ENCODE measurements around the gene NOS1. TPM values are rescaled to one million over a fixed set of nuclear protein-coding genes. Genes with fewer than 3 reads are reported as not detected.

The NOS1 gene
- total RNA-seq, 2 donors from 2014 or later = 0.06 to 0.45 TPM

DNA sequence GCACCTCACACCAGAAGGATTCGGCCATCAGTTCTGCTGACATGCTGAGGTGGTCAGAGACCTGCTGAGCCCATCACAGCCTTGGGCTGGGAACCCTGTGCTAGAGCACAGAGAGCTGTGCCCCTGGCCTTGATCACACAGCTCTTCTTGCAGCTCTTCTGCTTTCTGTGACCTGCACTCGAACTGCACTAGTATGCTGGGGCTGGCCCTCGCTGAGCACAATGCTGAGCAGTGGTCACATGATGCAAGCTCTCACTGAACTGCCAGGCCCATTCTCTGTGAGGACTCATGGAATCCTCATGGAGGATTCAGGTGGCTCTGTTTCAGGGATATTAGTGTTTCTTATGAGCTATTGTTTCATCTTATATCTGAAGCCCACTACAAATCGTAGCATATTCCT is 193.7 kb downstream of the NOS1 start:
- intact Hi-C loops (cut with DNase I, micrococcal nuclease) = no loop called here
- ATAC-seq (no peak), DNase-seq (no peak)

DNA sequence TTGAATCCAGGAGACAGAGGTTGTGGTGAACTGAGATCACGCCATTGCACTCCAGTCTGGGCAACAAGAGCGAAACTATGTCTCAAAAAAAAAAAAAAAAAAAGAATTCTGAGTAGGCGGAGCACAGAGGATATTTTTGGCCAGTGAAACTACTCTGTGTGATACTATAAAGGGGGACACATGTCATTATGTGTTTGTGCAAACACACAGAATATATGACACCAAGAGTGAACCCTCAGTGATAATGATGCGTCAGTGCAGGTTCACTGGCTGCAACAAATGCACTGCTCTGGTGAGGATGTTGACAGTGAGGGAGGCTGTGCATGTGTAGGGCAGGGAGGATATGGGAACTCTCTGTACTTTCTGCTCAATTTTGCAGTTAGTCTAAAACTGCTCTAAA is 195.3 kb downstream of the NOS1 start:
- intact Hi-C loops (cut with DNase I, micrococcal nuclease) = no loop called here
- DNase-seq (no peak), ATAC-seq (no peak)

DNA sequence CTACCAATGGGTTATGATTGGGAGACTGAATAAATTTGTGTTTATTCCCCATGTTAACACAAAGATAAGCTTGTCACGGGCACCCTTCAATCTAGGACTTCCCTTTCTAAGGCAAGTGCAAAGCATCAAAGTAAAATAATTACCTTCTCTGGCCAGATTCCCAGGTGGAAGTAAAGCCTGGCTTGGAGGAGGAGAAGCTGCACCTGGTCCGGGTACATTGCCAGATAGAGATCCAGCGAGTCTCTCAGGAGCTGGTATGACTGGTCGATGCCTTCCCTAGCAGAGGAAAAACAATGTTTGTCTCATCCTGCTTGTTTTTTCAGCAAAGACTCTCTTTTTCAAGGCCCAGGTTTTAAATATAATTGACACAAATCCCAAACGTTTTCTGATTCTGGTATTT is 196.1 kb downstream of the NOS1 start:
- ATAC-seq (peak; percentile 58), DNase-seq (no peak)
- intact Hi-C loops (cut with DNase I, micrococcal nuclease) = no loop called here

DNA sequence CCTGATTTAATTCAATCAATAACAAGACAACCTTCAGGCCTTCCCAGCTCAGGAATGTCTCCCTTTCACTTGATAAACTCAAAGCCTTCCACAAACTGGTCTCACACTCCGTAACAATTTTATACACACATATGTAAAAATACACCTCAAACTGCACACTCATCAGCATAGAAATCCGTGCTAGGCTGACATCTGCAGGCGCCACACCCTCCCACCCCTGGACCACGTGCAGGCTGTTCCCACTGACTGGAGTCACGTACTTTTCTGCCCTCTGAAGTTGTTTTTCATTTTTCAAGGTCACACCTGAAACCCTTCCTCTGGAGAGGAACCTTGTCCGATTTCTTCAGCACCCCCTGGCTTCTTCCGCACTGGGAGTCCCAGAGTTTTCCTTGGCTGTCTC is 198.8 kb downstream of the NOS1 start:
- ATAC-seq = no peak
- DNase-seq = no peak
- intact Hi-C loops (cut with DNase I, micrococcal nuclease) = no loop called here

DNA sequence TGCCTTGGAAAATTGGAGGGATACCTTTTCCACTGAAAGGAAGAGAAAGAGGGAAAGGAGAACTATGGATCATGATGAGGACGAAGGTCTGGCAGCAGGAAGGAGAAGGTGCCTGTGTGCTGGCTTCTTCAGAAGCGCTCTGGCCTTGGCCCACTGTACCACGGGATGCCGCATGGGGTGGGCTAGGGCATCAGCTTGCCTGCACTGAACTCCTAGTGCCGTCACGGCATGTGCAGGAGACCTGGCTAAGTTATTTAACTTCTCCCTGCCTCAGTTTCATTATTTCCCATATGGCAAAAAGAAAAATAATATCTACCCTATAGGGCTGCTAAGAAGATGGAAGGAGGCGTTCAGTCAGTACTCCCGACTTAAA is 199.3 kb downstream of the NOS1 start:
- ATAC-seq = no peak
- intact Hi-C loops (cut with DNase I, micrococcal nuclease) = no loop called here
- DNase-seq = no peak

DNA sequence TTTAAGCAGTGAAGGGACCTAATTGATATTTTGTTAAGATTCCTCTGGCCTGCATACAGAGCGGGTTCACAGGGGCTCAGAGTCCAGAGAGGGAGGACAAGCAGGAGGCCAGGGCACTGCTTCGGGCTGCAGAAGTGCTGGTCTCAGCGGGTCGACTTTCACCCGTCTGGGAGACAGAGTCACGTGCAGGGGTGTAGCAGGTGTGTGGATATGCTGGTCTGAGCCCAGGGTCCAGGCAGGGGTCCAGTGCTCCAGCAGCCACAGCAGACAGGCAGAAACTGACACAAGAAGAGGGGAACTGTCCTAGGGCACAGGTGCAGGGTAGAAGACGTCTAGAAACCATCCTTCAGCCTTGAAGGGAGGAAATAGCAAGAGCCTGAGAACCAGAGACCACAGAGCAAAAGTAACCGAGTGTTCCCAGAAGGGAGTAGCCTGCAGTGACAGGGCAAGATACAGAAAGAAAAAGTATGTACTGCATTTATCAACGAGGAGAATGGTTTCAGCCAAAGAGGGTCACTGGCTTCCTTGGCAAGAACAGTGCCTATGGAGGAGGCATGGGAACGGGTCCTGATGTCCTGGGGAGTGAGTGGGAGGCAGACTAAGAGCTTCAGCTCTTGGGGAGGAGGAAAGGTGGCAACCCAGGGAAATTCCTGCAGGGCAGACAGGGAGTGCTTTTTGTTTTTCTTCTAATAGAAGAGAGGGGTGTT is 199.8 kb downstream of the NOS1 start:
- no peak for ATAC-seq
- DNase-seq = no peak
- intact Hi-C loops (cut with DNase I, micrococcal nuclease) = no loop called here

DNA sequence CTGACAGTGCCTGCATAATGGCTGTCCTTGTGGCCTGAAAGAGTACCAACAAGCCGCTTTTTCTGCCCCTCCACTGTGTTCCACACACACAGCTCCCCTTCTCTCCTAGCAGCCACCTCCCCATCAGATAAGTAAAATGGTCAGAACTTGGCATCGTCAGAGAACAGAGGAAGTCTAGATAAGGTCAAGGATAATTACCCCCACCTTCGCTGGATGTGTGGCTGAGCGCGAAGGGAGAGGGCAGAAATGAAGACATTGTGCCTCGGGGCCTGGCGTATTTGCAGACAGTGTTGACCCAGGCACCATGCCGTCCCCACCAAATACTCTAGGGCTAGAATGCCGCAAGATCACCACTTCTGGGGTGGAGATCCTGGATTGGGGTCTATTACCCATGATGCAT is 201.8 kb downstream of the NOS1 start:
- intact Hi-C loops (cut with DNase I, micrococcal nuclease) = no loop called here
- ATAC-seq (no peak), DNase-seq (no peak)

DNA sequence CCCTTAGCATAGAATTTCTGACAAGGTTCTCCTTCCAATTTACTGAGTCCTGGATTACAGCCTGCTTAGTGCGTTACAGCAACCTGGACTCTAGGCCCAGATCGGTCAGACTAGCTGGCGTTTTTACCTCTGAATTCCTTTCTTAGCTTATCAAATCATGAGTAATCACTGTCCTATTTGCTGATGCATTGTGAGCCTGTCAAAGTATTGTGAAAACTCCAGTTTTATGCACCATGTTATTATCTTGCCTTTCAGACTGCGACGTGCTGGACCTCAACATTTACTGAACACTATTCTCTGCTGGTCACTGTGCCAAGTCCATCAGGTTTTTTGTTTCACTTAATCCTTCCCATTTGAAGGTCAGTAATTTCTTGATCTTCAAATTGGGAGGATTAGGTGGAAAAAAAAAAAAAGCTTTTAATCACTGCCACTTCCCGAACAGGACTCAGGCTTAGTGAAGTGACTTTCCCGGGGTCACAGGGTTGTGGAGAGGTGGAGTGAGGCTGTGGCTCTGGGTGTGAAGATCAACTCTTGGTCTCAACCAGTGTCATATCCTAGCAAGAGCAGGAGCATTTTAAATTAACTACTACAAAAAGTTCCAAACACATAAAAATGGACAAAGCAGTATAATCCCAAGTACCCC is 202.4 kb downstream of the NOS1 start:
- intact Hi-C loops (cut with DNase I, micrococcal nuclease) = no loop called here
- no peak for ATAC-seq
- DNase-seq = no peak

Other genes starting within 250 kb of the NOS1 start
- gene FBXO21, start 171.2 kb downstream of the NOS1 start, total RNA-seq = 10 to 100 TPM; 28.1 to 30.2 TPM

Measured in left colon (tissue), 2 donors.